Inflammatory macrophage treated with lipopolysaccharide for 4 hours (primary cell): Measurements from ENCODE around the gene TRIM62.
"Not testable (repeated sequence)": the region's sequence is repeated elsewhere in the genome, so short reads cannot be mapped to it uniquely, and the experiment has no call there.

Experiments
- DNase-seq: peaks from one replicate; pipeline ENCODE4 v3.0.0-alpha.2; 2020

The TRIM62 gene

DNA sequence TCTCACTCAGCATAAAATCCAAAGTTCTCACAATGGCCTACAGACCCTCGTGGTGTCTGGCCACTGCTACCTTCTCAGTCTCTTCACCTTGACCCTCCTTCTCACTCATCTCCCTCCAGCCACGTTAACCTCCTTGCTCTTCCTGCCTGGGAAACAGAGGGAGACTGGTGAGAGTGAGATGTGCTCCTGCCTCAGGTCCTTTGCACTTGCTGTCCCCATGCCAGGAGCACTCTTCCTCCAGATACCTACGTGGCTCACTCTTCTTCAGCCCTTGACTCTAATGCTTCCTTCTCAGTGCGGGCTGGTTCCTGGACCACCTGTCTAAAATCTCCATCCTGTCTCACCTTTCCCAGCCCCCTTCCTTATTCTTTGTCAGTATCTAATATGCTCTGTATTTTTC lies 24.7 kb downstream of the TRIM62 start:
- no peak for DNase-seq

DNA sequence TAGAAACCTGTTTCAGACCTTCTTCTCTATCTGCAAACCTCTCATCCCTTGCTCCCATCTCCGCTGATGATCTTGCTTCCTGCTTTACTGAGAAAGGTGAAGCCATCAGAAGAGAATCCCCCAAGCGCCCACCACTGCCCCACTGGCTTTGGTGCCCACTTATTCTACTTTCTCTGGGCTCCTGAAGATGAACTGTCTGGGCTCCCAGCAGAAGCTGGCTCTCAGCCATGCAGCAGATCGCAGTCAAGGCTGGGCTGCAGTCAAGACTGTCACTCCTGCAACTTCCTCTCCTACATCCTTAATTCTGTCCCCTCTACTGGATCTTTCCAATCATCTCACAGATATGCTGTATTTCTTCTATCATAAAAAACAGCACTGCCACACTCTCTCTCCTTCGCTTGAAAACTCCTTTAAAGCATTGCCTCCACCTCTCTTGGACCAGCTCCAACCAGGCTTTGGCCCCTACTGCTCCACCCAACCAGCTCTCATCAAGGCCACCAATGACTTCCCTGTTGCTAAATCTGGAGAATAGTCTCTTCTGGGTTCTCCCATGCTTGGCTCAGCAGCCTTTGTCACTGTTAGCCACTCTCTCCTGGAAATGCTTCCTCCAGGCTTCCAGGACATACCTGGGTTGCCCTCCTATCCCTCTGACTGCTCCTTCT lies 25.8 kb downstream of the TRIM62 start:
- DNase-seq = no peak

DNA sequence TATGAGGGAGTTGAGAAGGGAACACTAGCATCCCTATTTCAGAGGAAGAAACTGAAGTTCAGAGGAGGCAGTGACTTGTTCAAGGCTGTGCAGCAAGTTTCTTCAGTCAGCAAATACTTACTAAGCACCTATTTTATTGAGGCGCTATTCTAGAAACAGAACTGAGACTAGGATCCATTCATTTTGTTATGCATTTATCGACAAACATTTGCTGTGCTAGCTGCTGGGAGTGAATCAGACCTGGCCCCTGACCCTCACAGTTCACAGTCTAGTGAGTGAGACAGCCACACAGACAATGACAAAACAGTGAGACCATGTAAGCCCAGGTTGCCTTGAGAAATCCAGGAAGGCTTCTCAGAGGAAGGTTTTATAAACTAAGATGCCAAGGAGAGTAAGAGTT lies 28.2 kb downstream of the TRIM62 start:
- DNase-seq = no peak

DNA sequence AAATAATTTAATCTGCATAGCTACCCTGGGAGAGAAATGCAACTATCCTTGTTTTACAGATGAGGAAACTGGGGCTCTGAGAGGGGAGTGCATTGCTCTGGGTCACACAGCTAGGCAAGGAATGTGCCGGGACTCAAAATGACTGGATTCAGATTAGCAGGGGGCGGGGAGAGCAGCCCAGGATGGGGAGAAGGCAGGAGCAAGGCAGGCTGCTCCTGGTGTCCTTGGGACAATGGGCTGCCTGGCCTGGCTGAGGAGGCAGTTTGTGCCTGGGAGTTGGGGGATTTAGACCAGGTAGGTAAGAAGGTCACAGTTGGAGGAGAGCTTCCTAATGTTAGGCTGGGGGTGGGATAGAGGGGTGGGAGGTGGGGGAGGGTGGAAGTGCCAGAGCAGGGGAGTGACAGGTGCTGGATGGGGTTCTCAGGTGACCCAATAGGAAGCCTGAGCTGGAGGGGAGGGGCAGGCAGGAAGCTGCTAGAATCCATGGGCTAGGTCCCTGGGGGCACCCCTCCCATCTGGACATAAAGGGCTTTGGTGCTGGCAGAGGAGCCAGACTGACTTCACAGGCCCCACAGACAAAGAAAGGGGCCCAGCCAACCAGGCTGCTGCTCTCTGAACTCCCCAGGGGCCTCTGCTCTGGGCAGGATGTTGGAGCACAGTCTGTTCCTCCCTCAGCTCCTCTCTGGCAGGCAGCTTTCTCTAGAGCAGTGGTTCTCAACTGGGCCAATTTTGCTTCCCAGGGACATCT lies 29.0 kb downstream of the TRIM62 start:
- no peak for DNase-seq

DNA sequence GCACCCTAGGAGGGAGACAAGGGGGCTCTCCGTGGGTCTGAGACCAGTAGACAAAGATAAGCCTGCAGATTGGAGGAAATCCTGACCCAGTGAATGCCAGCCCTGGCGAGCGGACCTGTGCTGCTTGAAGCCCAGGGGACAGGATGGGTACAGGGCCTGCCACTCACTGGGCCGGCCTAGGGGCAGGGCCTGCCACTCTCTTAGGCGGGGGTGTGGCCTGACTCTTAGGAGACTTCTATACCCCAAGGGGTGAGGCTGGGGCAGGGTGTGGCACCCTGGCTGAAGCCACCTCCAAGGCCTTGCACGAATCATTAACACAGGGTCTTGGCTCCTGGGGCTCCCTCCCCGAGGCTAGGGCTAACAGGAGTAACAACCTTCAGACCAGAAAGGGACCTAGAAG lies 30.7 kb downstream of the TRIM62 start:
- DNase-seq = no peak

DNA sequence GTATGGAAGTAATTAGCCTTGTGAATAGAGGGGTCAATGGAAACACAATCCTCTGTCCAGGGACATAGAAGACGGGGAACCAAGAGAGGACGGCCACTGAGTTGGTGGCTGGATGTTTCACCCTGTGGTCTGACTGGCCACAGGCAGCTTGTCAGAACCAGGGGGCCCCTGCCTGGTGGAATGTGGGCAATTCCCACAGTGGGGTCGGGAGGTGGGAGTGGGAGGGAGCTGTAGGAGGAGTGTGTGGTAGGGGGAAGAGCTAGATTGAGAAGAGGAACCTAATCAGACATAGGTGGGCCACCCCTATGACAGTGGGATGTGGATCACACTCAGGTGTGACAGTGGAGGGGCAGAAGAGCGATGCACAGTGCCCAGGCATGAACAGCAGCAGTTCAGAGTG lies 31.3 kb downstream of the TRIM62 start:
- no peak for DNase-seq

DNA sequence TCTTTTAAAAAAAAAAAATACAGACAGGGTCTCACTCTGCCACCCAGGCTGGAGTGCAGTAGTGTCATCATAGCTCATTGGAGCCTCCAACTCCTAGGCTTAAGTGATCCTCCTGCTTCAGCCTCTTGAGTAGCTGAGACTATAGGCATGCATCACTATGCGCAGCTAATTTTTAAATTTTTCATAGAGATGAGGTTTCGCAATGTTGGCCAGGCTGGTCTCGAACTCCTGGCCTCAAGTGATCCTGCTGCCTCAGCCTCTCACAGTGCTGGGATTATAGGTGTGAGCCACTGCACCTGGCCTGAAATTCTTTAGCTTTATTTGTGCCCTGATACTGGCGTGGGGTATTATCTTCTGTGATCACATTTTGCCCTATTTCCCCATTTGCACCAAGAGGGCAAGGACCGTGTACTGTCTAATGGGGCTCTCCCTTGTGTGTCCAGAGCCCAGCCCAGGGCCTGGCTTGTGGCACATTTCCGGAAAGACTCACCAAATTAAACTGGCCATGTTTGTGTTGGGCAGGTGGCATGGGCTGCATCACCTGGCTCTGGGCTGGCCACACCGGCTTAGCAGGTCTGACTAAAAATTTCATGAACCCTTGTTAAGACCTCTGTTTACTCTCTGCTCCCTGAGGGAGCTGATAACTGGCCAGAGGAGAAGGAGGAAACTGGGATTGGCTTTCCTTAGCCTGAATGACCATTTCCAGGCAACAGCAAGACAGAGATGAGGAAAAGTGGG lies 32.2 kb downstream of the TRIM62 start:
- DNase-seq = no peak

DNA sequence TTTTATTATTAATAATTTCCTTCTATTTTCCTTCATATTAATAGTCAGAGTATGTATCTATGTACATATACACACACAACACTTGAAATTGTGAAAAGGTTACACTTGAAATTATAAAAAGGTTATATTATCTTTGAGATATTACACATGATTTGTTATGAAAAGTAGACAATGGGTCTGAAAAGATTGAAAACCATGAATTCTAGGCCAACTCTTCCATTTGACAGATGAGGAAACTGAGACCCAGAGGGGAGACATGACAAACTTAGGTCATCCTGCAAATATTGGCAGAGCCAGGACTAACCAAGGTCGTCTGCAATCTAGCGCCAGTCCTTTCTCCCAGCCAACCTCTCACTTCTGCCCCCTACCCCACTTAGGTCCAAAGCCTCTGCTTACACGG lies 33.2 kb downstream of the TRIM62 start:
- DNase-seq = no peak

DNA sequence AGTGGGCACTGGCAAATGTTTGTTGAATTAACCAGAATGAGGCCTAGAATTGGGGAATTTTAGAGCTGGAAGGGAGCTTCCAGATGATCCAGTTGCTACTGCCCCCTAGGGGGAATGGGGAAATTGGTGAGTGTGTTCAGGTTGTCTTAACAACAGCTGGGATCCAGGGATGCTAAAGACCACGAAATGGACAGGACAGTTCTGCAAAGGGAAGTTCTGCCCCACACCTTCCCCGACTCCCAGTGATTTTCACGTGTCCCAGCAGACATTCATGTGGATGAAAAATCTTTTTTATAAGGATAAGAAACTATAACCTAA lies 33.9 kb downstream of the TRIM62 start:
- DNase-seq = peak; percentile 14

DNA sequence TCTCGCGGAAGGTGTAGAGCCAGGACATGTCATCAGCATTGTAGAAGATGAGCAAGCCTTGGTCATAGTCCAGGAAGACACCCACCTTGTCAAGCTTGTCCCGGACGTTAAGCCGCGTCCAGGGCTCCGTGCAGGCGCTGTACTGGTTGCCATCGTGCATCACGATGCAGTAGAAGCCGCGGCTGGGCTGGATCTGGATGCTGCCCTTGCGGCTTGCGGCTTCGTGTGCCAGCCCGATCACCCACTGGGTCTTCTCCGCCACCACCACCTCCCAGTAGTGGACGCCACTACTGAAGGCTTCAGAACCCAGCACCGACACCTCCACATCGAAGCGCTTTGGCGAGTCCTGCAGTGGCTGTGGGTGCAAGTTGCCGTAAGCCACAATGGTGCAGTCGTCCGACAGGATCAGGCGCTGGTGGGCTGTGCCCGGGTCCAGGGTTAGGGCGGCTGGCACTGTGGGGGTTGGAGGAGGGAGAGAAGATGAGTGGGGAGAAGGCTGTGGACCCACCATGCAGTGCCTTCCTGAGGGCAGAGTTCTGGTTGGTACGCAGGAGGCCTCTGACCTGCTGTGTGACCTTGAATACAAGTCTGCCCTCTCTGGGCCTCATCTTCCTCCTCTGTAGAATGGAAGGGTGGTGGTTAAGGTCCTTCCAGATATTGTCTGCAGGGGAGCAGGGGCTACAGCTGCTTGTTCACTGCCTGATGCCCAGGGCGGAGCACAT lies 34.4 kb downstream of the TRIM62 start:
- DNase-seq = no peak

DNA sequence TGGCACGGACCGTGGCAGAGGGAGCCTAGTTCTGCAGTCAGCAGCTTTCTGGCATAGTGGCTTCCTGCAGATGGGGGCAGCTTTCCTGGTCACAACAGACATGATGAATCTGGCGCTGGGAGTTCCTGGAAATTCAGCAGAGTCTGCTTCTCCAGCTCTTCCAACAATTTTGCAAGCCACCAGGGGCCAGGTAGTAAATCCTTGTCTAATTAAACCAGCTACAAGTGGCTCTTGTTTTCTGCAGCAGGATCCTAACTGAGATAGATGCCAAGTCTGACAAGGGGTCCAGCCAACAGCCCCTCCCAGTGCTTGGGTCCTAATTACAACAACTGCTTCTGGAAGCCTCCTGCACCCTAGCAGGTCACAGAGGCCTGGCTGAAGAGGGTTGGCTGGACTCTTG lies 35.8 kb downstream of the TRIM62 start:
- DNase-seq = no peak

DNA sequence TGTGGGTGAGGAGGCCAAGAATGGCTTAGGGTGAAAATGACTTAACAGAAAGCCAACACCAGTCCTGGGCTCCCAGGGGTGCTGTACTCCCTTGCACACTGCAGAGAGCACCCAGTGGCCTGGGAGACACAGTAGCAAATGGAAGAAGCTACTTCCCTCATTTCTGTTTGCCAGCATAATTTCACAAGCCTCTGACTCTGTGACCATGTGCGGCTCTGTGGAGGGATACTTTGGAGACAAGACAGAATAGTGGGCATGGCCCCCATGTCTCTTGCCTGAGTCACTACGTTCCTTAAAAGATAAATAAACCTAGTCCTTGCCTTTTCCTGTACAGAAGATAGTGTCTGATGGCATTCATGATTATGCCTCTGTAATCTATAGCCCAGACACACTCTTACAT lies 38.1 kb downstream of the TRIM62 start:
- DNase-seq = no peak

DNA sequence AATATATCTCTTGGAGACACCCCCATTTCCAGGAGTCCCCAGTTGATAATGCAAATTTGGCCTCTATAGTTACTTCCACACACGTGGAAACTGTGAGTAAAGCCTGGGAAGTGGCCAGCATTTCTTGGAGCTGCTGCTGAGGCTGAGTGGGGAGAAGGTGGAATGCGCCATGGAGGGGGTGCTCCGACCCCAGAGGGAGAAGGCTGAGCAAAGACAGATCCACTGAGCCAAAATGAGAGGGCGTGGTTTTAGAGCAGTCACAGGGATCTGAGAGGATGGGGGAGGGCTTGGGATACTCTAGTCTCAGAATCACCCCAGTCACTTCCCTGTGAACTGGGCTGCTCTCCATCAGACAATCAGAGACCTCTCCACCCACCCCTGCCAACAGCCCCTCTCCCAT lies 38.7 kb downstream of the TRIM62 start:
- no peak for DNase-seq

DNA sequence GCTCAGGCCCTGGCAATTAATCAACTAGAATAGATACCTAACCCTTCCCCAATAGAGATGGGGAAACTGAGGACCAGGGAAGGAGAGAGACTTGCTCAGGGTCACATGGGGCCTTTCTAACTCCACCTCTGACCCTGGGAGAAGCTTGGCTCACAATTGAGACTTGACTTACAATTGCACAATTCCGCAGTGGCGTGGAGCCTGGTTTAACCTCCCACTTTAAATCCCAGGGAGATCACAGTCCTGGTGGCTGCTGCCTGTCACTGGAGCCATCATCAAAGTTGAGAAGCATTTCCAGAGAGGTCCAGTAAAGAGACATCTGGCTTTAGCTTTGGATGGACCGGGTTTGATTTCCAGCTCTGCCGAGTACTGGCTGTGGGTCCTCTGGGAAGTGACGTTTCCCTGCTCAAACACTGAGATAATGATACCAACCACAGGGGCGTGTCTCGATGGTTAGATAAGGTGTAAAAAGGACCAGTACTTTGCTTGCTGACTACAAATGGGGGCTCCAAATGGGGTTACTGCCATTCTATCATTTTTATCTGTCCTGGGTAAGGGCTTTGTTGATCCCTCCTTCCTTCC lies 39.3 kb downstream of the TRIM62 start:
- DNase-seq = no peak

DNA sequence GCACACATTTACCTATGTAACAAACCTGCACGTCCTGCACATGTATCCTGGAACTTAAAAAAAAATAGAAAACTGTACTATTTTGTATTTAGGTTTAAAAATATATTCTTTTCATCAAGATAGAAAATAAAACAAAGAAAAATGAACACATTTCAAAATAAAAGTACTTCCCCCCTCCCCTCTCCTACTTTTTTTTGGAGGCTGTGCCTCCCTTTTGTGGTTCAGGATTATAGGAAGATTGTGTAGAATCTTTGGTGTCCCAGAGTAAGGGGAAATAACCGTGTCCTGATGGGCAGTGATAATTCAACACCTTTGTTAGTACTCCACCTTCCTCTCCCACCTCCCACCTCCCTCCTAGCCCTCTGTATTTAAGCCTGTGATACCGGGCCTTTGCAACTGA lies 40.1 kb downstream of the TRIM62 start:
- no peak for DNase-seq

DNA sequence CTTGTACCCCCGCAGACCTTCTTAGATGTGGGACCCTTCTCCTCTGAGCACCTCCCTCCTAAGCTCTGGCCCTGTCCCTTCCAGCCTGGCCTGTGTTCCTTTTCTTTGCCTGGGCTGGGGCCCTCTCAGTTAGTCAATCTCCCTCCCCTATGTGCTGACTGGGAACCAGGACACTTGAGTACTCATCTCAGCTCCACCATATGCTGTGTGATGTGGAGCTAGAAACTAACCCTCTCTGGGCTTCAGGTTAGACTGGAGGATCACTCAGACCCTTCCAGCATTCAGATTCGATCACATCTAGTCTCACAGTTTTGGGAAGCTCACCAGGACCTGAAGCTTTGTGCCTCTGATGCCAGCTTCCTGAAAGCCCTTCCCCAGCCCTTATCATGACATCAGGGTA lies 40.6 kb downstream of the TRIM62 start:
- DNase-seq = no peak

DNA sequence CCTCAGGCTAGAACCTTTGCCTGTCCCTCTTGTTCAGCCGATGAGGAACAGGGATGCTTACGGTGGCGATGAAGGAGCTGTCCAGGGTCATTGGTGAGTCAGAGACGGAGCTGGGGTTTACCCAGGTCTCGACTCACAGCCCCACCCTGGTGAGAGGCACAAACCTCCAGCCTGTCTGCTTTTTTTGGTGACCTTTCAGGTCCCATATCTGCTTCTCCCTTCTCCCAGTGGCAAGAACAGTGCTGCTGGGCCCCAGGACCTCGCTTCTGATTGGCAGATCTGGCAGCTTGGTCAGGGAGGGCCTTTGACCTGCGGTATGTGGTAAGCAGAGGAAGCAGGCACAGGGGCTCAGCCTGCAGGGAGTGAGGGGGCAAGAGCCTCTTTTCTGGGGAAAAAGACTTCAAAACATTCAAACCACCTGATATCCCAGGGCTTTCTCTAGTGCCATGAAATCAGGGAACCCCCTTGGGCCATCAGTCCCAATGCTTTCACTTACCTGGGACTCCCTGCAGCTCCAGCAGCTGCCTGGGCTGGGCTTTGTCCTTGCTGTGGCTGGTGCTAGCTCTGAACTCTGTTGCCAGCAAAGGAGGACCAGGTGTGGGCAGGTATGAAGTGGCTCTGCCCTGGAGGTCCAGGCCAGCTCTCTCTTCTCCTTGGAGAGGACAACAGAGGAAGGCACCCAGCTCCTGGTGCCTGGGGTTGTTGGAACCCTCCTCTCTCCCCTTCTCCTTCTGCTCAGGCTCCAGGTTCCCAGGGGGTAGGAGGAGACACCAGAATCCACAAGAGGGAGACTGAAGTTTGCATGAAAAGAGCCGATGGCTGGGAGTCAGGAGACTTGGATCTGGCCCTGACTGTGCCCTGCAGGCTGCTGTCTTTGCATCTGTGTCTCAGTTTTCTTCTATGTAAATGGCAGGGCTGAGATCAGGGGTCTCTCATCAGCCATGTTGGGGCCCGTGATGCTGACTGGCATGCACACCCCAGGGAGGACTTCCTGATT lies 41.4 kb downstream of the TRIM62 start:
- no peak for DNase-seq

DNA sequence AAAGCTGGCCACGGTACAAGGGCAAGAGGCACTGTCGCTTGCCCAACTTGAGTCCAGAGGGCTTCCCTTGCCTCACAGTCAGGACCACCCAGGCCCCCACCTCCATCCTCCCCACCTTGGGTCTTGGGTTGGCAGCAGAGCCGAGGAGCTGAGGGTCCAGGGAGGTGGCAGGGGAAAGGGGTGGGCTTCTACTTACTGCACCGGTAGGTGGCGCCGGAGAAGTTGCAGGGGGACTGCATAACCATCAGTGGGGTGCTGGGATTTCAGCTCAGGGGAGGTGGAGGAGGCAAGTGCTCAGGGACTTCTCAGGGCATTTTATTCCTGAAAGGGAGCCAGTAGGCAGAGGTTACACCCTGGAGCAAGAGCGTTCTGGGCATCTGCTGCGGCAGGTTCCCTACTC lies 44.0 kb downstream of the TRIM62 start:
- no peak for DNase-seq

DNA sequence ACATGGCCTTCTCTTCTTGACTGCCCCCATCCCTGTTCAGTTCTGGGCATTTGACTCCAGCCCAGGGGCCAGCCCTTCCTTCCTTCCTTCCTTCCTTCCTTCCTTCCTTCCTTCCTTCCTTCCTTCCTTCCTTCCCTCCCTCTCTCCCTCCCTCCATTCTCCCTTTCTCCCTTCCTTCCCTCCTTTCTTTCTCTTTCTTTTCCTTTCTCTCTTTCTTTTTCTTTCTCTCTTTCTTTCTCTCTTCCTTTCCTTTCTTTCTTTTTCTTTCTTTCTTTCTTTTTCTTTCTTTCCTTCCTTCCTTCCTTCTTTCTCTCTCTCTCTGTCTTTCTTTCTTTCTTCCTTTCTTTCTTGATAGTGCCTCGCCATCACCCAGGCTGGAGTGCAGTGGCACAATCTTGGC lies 45.8 kb downstream of the TRIM62 start:
- not testable (repeated sequence) for DNase-seq

DNA sequence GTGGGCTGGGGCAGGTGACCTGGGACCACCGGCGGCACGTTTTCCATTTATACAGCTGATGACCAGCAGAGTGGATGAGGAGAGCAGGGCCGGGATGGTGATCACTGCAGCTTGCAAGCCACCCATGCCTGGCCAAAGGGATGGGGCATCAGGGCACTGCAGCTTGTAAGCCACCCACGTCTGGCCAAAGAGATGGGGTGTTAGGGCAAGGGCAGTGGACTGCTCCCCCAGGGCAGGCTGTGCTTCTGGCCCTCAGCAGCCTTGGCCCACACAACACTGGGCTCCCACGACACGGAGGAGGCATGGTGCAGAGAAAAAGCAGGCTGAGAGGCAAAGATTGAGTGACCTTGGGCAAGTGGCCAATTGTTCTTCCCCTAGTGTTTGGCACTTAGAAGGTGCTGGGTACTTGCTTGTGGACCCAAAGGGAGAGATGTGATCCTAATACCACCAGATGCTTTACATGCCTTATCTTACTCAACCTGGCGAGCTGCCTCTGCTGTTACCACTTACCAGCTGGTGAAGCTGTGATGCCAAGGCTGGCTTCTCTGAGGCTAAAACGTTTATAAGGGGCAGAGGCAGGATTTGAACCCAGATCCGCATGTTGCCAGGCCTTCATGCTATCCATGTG lies 48.3 kb downstream of the TRIM62 start:
- no peak for DNase-seq

DNA sequence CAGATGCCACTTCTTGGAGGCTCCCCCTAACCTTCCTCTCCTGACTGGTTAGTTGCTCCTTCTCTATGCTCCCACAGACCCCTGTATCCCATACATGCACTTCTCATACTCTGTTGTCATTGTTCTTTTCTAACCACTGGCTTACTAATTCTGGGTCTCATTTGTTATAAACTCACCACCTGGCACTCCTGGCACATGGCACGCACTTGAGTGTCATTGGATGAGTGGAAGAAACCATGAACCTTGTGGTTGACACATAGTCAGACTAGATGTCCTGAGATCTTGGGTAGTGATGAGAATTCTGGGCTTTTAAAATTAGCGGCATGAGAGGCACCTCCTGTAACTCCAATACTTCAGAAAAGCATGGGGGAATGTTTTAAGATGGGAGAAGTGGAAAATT lies 49.3 kb downstream of the TRIM62 start:
- no peak for DNase-seq

DNA sequence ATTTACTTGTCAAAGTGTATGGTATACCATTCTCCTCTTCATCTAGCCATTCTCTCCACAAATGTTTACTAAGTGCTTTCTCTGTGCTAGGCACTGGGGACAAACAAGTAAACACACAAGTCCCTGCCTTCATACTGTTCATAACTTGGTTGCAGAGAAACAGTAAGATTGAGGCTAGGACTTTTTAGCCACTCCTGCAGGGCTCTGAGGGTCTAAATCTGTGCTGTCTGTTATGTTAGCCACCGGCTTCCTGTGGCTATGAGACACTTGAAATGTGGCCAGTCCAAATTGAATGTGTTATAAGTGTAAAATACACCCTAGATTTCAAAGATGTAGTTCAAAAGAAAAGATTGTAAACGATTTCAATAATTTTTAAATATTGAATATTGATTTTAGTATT lies 50.7 kb downstream of the TRIM62 start:
- no peak for DNase-seq
